Body of pancreas (tissue), 4 donors: ENCODE data around the gene SLC18B1.

Source experiments
- POLR2A ChIP-seq, 3 donors: fragments of 450-650 bp; IDR thresholded peaks; one replicate each; pipeline ENCODE4 v1.6.1; 2016; ENCODE audit warnings: antibody characterized with exemption in 3 of 3, mild to moderate bottlenecking in 2 of 3
- TF ChIP-seq, protein P1 (sequence below), 7 experiments: fragments of 450-650 bp in 4 of 7; fragments of 200-600 bp in 3 of 7; sonication (generic) in 3 of 7; IDR thresholded peaks; one replicate each; pipeline ENCODE4 v1.5.1; 2016 to 2019; ENCODE audit warnings: antibody characterized with exemption in 7 of 7

DNA sequence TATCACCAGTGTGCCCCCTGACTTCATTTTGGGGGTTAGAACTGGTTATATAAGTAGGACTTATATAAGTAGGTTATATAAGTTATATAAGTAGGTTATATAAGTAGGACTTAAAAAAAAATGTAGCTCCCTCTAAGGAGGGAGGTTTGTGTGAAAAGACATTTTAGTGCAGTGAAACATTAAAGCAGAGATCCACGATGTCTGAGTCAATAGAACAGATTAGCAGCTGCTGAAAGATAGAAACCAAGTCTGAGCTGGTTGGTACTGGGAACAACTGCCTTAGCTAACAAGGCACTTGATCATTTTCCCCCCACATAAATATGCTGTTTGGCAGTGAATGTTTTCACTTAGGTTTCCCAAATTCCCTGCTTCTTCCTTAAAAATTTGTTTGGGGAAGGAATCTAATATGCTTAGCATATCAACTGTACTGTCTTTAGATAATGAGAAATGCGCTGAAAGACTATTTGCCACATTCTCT, 13.9 kb upstream of the SLC18B1 start:
- TF ChIP-seq, protein P1, sequence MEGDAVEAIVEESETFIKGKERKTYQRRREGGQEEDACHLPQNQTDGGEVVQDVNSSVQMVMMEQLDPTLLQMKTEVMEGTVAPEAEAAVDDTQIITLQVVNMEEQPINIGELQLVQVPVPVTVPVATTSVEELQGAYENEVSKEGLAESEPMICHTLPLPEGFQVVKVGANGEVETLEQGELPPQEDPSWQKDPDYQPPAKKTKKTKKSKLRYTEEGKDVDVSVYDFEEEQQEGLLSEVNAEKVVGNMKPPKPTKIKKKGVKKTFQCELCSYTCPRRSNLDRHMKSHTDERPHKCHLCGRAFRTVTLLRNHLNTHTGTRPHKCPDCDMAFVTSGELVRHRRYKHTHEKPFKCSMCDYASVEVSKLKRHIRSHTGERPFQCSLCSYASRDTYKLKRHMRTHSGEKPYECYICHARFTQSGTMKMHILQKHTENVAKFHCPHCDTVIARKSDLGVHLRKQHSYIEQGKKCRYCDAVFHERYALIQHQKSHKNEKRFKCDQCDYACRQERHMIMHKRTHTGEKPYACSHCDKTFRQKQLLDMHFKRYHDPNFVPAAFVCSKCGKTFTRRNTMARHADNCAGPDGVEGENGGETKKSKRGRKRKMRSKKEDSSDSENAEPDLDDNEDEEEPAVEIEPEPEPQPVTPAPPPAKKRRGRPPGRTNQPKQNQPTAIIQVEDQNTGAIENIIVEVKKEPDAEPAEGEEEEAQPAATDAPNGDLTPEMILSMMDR (IDR thresholded peaks at IDR 0.05) = no peak
- peak in 1 of 3 donors; percentile 13 for TF ChIP-seq POLR2A (IDR thresholded peaks at IDR 0.05)
